ENCODE data around the gene LDLRAD4.

LDLRAD4 gene

DNA sequence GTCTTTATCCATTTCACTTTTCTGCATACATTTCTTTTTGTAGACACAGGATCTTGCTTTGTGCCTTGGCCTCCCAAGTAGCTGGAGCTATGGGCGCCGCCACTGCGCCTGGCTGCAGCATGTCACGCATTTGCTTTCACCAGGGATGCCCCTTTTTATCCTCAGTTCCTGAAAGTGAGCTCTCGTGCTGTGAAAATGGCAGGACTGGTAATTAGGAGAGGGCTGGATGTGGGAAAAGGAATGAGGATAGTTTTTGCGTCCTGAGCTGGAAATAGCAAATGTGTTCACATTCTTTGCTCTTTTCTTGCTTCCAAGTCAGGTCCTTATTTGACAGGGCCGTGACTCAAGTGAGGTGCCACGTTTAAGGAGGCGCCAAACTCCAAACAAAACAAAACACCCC, 104.6 kb downstream of the LDLRAD4 start:
- Histone ChIP-seq H3K4ac (ENCODE audit: low read depth in 1 of 2, low read length in 2 of 2) (no peak overlapping the region), H3K4me1 (ENCODE audit: control insufficient read depth, insufficient read depth, low read depth, low read length) (peaks cover 2% of the 10 kb centered on the region), H4K91ac (ENCODE audit: low read length) (no peak overlapping the region), H3K14ac (ENCODE audit: low read length in 2 of 2) (no peak overlapping the region), H3K27me3 (ENCODE audit: control insufficient read depth in 1 of 2, insufficient read depth in 1 of 2, low read length in 2 of 2) (no peaks in the 10 kb centered on the region), H2BK12ac (ENCODE audit: low read length in 2 of 2) (no peak overlapping the region), H2AK5ac (ENCODE audit: low read length, severe bottlenecking) (no peak overlapping the region), H3K4me2 (ENCODE audit: low read length, poor library complexity, severe bottlenecking) (no peak overlapping the region), H3K79me1 (replicated peaks; ENCODE audit: low read length, poor library complexity, severe bottlenecking) (no peaks in the 10 kb centered on the region), H3K4me3 (ENCODE audit: insufficient read depth in 1 of 2, low read depth in 1 of 2, low read length in 2 of 2) (no peak overlapping the region), H2BK5ac (ENCODE audit: low read depth, low read length, poor library complexity, severe bottlenecking) (no peak overlapping the region), H2BK15ac (ENCODE audit: low read depth, poor library complexity, severe bottlenecking) (no peak overlapping the region), H3K18ac (ENCODE audit: low read depth in 1 of 2, low read length in 2 of 2) (no peak overlapping the region), H3K36me3 (ENCODE audit: control insufficient read depth in 1 of 2, insufficient read depth in 2 of 2, low read depth in 1 of 2, low read length in 2 of 2) (no peaks in the 10 kb centered on the region), H2AFZ (ENCODE audit: low read depth, low read length) (no peak overlapping the region), H4K8ac (ENCODE audit: low read length) (no peak overlapping the region), H3K27ac (ENCODE audit: low read length, poor library complexity, severe bottlenecking) (no peak overlapping the region), H3K23ac (ENCODE audit: low read length in 2 of 2) (no peak overlapping the region), H3K9ac (ENCODE audit: low read length) (no peak overlapping the region), H3K9me3 (ENCODE audit: control insufficient read depth, low read length) (no peaks in the 10 kb centered on the region), H2BK120ac (ENCODE audit: low read depth, low read length) (no peak overlapping the region)
- no peak for DNase-seq
- 91% methylated on average over 5 of the region's 9 CpGs for WGBS

- Histone ChIP-seq H2AFZ (ENCODE audit: low read depth, low read length) (no peak overlapping the region), H3K4me2 (ENCODE audit: low read length, poor library complexity, severe bottlenecking) (no peak overlapping the region), H2BK120ac (ENCODE audit: low read depth, low read length) (no peak overlapping the region), H3K14ac (ENCODE audit: low read length in 2 of 2) (no peak overlapping the region), H3K4me1 (ENCODE audit: control insufficient read depth, insufficient read depth, low read depth, low read length) (no peaks in the 10 kb centered on the region), H3K4ac (ENCODE audit: low read depth in 1 of 2, low read length in 2 of 2) (no peak overlapping the region), H2BK15ac (ENCODE audit: low read depth, poor library complexity, severe bottlenecking) (no peak overlapping the region), H4K91ac (ENCODE audit: low read length) (no peak overlapping the region), H3K18ac (ENCODE audit: low read depth in 1 of 2, low read length in 2 of 2) (no peak overlapping the region), H3K23ac (ENCODE audit: low read length in 2 of 2) (no peak overlapping the region), H2BK12ac (ENCODE audit: low read length in 2 of 2) (no peak overlapping the region), H2AK5ac (ENCODE audit: low read length, severe bottlenecking) (no peak overlapping the region), H3K36me3 (ENCODE audit: control insufficient read depth in 1 of 2, insufficient read depth in 2 of 2, low read depth in 1 of 2, low read length in 2 of 2) (no peaks in the 10 kb centered on the region), H3K79me1 (replicated peaks; ENCODE audit: low read length, poor library complexity, severe bottlenecking) (no peaks in the 10 kb centered on the region), H3K9ac (ENCODE audit: low read length) (no peak overlapping the region), H3K27me3 (ENCODE audit: control insufficient read depth in 1 of 2, insufficient read depth in 1 of 2, low read length in 2 of 2) (no peaks in the 10 kb centered on the region), H3K9me3 (ENCODE audit: control insufficient read depth, low read length) (no peaks in the 10 kb centered on the region), H4K8ac (ENCODE audit: low read length) (no peak overlapping the region), H2BK5ac (ENCODE audit: low read depth, low read length, poor library complexity, severe bottlenecking) (no peak overlapping the region), H3K27ac (ENCODE audit: low read length, poor library complexity, severe bottlenecking) (no peak overlapping the region), H3K4me3 (ENCODE audit: insufficient read depth in 1 of 2, low read depth in 1 of 2, low read length in 2 of 2) (no peak overlapping the region)
- DNase-seq, result no peak
- WGBS, result 86% methylated on average over 8 of the region's 8 CpGs
Measured at GRCh38 chr18:13324880-13325279, 106.3 kb downstream of the LDLRAD4 start.

GRCh38 chr18:13328213-13328612, 109.7 kb downstream of the LDLRAD4 start:
- H4K91ac ChIP-seq (ENCODE audit: low read length), result no peak overlapping the region
- no peaks in the 10 kb centered on the region for H3K79me1 ChIP-seq (replicated peaks; ENCODE audit: low read length, poor library complexity, severe bottlenecking)
- H3K23ac ChIP-seq (ENCODE audit: low read length in 2 of 2), result no peak overlapping the region
- no peak overlapping the region for H2BK15ac ChIP-seq (ENCODE audit: low read depth, poor library complexity, severe bottlenecking)
- 62% methylated on average over 1 of the region's 1 CpG for WGBS
- H3K36me3 ChIP-seq (ENCODE audit: control insufficient read depth in 1 of 2, insufficient read depth in 2 of 2, low read depth in 1 of 2, low read length in 2 of 2), result no peaks in the 10 kb centered on the region
- no peaks in the 10 kb centered on the region for H3K27me3 ChIP-seq (ENCODE audit: control insufficient read depth in 1 of 2, insufficient read depth in 1 of 2, low read length in 2 of 2)
- H2AK5ac ChIP-seq (ENCODE audit: low read length, severe bottlenecking), result no peak overlapping the region
- no peak overlapping the region for H3K18ac ChIP-seq (ENCODE audit: low read depth in 1 of 2, low read length in 2 of 2)
- no peak overlapping the region for H3K4me2 ChIP-seq (ENCODE audit: low read length, poor library complexity, severe bottlenecking)
- H3K14ac ChIP-seq (ENCODE audit: low read length in 2 of 2), result no peak overlapping the region
- no peak overlapping the region for H3K9ac ChIP-seq (ENCODE audit: low read length)
- H2BK5ac ChIP-seq (ENCODE audit: low read depth, low read length, poor library complexity, severe bottlenecking), result no peak overlapping the region
- H3K9me3 ChIP-seq (ENCODE audit: control insufficient read depth, low read length), result no peaks in the 10 kb centered on the region
- H3K27ac ChIP-seq (ENCODE audit: low read length, poor library complexity, severe bottlenecking), result no peak overlapping the region
- H3K4me3 ChIP-seq (ENCODE audit: insufficient read depth in 1 of 2, low read depth in 1 of 2, low read length in 2 of 2), result no peak overlapping the region
- H4K8ac ChIP-seq (ENCODE audit: low read length), result no peak overlapping the region
- H2BK12ac ChIP-seq (ENCODE audit: low read length in 2 of 2), result no peak overlapping the region
- no peaks in the 10 kb centered on the region for H3K4me1 ChIP-seq (ENCODE audit: control insufficient read depth, insufficient read depth, low read depth, low read length)
- no peak overlapping the region for H3K4ac ChIP-seq (ENCODE audit: low read depth in 1 of 2, low read length in 2 of 2)
- H2BK120ac ChIP-seq (ENCODE audit: low read depth, low read length), result no peak overlapping the region
- H2AFZ ChIP-seq (ENCODE audit: low read depth, low read length), result no peak overlapping the region
- no peak for DNase-seq

DNA sequence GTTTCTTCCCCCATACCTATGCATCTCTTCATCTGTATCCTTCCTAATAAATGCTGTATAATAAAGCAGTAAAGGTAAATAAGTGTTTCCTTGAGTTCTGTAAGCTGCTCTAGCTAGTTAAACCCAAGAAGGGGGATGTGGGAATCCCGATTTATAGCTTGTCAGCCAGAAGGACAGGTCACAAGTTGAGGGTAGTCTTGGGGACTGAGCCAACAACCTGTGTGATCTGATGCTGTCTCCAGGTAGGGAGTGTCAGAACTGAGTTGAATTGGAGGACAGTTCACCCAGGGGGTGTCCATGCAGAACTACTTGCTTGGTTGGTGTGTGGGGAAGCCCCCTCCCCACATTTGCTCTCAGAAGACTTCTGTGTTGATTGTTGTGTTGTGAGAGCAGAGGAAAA, 112.4 kb downstream of the LDLRAD4 start:
- no peaks in the 10 kb centered on the region for H3K79me1 ChIP-seq (replicated peaks; ENCODE audit: low read length, poor library complexity, severe bottlenecking)
- no peak overlapping the region for H2BK5ac ChIP-seq (ENCODE audit: low read depth, low read length, poor library complexity, severe bottlenecking)
- no peak overlapping the region for H2BK120ac ChIP-seq (ENCODE audit: low read depth, low read length)
- H2AK5ac ChIP-seq (ENCODE audit: low read length, severe bottlenecking), result no peak overlapping the region
- H3K14ac ChIP-seq (ENCODE audit: low read length in 2 of 2), result no peak overlapping the region
- no peak for DNase-seq
- H3K4ac ChIP-seq (ENCODE audit: low read depth in 1 of 2, low read length in 2 of 2), result no peak overlapping the region
- no peak overlapping the region for H3K4me3 ChIP-seq (ENCODE audit: insufficient read depth in 1 of 2, low read depth in 1 of 2, low read length in 2 of 2)
- no peak overlapping the region for H3K18ac ChIP-seq (ENCODE audit: low read depth in 1 of 2, low read length in 2 of 2)
- no peak overlapping the region for H3K27ac ChIP-seq (ENCODE audit: low read length, poor library complexity, severe bottlenecking)
- no peaks in the 10 kb centered on the region for H3K27me3 ChIP-seq (ENCODE audit: control insufficient read depth in 1 of 2, insufficient read depth in 1 of 2, low read length in 2 of 2)
- no peak overlapping the region for H2AFZ ChIP-seq (ENCODE audit: low read depth, low read length)
- no peak overlapping the region for H3K23ac ChIP-seq (ENCODE audit: low read length in 2 of 2)
- no peak overlapping the region for H3K4me2 ChIP-seq (ENCODE audit: low read length, poor library complexity, severe bottlenecking)
- H3K9ac ChIP-seq (ENCODE audit: low read length), result no peak overlapping the region
- no peaks in the 10 kb centered on the region for H3K4me1 ChIP-seq (ENCODE audit: control insufficient read depth, insufficient read depth, low read depth, low read length)
- no peak overlapping the region for H2BK15ac ChIP-seq (ENCODE audit: low read depth, poor library complexity, severe bottlenecking)
- no peaks in the 10 kb centered on the region for H3K9me3 ChIP-seq (ENCODE audit: control insufficient read depth, low read length)
- WGBS, result 26% methylated on average over 1 of the region's 1 CpG
- no peak overlapping the region for H2BK12ac ChIP-seq (ENCODE audit: low read length in 2 of 2)
- H3K36me3 ChIP-seq (ENCODE audit: control insufficient read depth in 1 of 2, insufficient read depth in 2 of 2, low read depth in 1 of 2, low read length in 2 of 2), result no peaks in the 10 kb centered on the region
- H4K8ac ChIP-seq (ENCODE audit: low read length), result no peak overlapping the region
- no peak overlapping the region for H4K91ac ChIP-seq (ENCODE audit: low read length)

All from mesenchymal stem cell (in vitro differentiated cells and primary cell).